ENCODE measurements around the gene SIRT5. TPM values are rescaled to one million over a fixed set of nuclear protein-coding genes. Genes with fewer than 3 reads are reported as not detected.

The SIRT5 gene
- polyA plus RNA-seq, 1 donor from 2014 or later, result 15.9 TPM

- Histone ChIP-seq H3K9me2 (ENCODE audit: insufficient read depth, low read length) (no peaks in the 10 kb centered on the region), H3K9me3 (ENCODE audit: low read length) (no peaks in the 10 kb centered on the region), H3K9ac (ENCODE audit: low read length) (no peak overlapping the region), H3K27me3 (ENCODE audit: insufficient read depth, low read depth, low read length) (no peaks in the 10 kb centered on the region), H3K79me2 (replicated peaks; ENCODE audit: insufficient read depth, low read length) (no peaks in the 10 kb centered on the region), H2AFZ (ENCODE audit: low read depth, low read length) (no peak overlapping the region), H3K36me3 (ENCODE audit: insufficient read depth, low read length) (no peaks in the 10 kb centered on the region), H3K27ac (ENCODE audit: low read length) (no peak overlapping the region), H4K20me1 (ENCODE audit: insufficient read depth) (no peaks in the 10 kb centered on the region), H3K4me2 (ENCODE audit: low read length) (no peak overlapping the region), H3F3A (ENCODE audit: insufficient read depth, low read length, poor library complexity, severe bottlenecking) (no peaks in the 10 kb centered on the region), H3K4me3 (ENCODE audit: low read length) (no peak overlapping the region)
- TF ChIP-seq, protein P1, sequence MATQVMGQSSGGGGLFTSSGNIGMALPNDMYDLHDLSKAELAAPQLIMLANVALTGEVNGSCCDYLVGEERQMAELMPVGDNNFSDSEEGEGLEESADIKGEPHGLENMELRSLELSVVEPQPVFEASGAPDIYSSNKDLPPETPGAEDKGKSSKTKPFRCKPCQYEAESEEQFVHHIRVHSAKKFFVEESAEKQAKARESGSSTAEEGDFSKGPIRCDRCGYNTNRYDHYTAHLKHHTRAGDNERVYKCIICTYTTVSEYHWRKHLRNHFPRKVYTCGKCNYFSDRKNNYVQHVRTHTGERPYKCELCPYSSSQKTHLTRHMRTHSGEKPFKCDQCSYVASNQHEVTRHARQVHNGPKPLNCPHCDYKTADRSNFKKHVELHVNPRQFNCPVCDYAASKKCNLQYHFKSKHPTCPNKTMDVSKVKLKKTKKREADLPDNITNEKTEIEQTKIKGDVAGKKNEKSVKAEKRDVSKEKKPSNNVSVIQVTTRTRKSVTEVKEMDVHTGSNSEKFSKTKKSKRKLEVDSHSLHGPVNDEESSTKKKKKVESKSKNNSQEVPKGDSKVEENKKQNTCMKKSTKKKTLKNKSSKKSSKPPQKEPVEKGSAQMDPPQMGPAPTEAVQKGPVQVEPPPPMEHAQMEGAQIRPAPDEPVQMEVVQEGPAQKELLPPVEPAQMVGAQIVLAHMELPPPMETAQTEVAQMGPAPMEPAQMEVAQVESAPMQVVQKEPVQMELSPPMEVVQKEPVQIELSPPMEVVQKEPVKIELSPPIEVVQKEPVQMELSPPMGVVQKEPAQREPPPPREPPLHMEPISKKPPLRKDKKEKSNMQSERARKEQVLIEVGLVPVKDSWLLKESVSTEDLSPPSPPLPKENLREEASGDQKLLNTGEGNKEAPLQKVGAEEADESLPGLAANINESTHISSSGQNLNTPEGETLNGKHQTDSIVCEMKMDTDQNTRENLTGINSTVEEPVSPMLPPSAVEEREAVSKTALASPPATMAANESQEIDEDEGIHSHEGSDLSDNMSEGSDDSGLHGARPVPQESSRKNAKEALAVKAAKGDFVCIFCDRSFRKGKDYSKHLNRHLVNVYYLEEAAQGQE (IDR thresholded peaks at IDR 0.05; ENCODE audit: borderline replicate concordance), result no peak
- no peak for TF ChIP-seq MXI1 (conservative IDR thresholded peaks at IDR 0.05; ENCODE audit: poor library complexity, severe bottlenecking)
- TF ChIP-seq RAD21 (conservative IDR thresholded peaks at IDR 0.05), result no peak
- no peak for TF ChIP-seq TAF1 (IDR thresholded peaks at IDR 0.05; ENCODE audit: low read depth)
- TF ChIP-seq, protein P2, sequence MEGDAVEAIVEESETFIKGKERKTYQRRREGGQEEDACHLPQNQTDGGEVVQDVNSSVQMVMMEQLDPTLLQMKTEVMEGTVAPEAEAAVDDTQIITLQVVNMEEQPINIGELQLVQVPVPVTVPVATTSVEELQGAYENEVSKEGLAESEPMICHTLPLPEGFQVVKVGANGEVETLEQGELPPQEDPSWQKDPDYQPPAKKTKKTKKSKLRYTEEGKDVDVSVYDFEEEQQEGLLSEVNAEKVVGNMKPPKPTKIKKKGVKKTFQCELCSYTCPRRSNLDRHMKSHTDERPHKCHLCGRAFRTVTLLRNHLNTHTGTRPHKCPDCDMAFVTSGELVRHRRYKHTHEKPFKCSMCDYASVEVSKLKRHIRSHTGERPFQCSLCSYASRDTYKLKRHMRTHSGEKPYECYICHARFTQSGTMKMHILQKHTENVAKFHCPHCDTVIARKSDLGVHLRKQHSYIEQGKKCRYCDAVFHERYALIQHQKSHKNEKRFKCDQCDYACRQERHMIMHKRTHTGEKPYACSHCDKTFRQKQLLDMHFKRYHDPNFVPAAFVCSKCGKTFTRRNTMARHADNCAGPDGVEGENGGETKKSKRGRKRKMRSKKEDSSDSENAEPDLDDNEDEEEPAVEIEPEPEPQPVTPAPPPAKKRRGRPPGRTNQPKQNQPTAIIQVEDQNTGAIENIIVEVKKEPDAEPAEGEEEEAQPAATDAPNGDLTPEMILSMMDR (IDR thresholded peaks at IDR 0.05; ENCODE audit: poor library complexity, severe bottlenecking), result no peak
- no peak for TF ChIP-seq SMC3 (conservative IDR thresholded peaks at IDR 0.05; ENCODE audit: poor library complexity)
- TF ChIP-seq EP300 (conservative IDR thresholded peaks at IDR 0.05; ENCODE audit: poor library complexity, severe bottlenecking), result no peak
- TF ChIP-seq EZH2 (IDR thresholded peaks at IDR 0.05; ENCODE audit: borderline replicate concordance, insufficient read depth, low read length, poor library complexity, severe bottlenecking), result no peak
- no peak for TF ChIP-seq POLR2AphosphoS5 (IDR thresholded peaks at IDR 0.05)
Observed at GRCh38 chr6:13560651-13561044, 13.8 kb upstream of the SIRT5 start.

DNA sequence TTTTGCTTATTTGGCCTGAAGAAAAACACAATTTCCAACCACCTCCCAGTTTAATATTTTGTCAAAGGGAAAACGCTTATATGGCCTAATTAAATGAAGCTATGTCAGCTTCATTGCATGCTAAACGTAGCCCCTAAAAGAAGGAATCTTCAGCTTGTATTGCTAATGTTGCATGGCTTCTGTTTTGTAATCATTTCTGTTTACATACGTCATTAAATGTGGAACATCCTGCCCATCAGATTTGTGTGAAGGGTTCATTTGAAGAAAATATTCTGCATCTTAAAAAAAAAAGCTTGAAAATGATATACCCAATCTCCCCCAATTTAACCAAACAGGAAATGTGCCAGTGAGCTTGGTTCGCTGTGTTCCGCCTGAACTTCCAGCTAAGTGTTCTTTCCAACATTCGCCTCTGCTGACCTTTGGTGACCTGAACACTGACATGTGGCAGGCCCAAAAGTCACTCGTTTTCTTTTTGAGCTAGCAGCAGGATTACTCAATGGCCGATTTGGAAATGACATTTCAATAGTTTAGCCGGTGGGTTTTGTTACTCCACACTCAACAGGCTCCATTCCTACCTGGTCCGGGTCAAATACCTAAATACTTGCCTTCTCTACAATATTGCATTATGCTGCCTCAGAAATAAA lies 12.7 kb upstream of the SIRT5 start:
- Histone ChIP-seq H3K9me2 (ENCODE audit: insufficient read depth, low read length) (no peaks in the 10 kb centered on the region), H3F3A (ENCODE audit: insufficient read depth, low read length, poor library complexity, severe bottlenecking) (no peaks in the 10 kb centered on the region), H3K4me3 (ENCODE audit: low read length) (no peak overlapping the region), H3K36me3 (ENCODE audit: insufficient read depth, low read length) (no peaks in the 10 kb centered on the region), H3K79me2 (replicated peaks; ENCODE audit: insufficient read depth, low read length) (no peaks in the 10 kb centered on the region), H2AFZ (ENCODE audit: low read depth, low read length) (no peak overlapping the region), H3K4me2 (ENCODE audit: low read length) (no peak overlapping the region), H3K27me3 (ENCODE audit: insufficient read depth, low read depth, low read length) (no peaks in the 10 kb centered on the region), H3K9ac (ENCODE audit: low read length) (no peak overlapping the region), H4K20me1 (ENCODE audit: insufficient read depth) (no peaks in the 10 kb centered on the region), H3K9me3 (ENCODE audit: low read length) (no peaks in the 10 kb centered on the region), H3K27ac (ENCODE audit: low read length) (no peak overlapping the region)
- TF ChIP-seq MXI1 (conservative IDR thresholded peaks at IDR 0.05; ENCODE audit: poor library complexity, severe bottlenecking), result no peak
- no peak for TF ChIP-seq POLR2AphosphoS5 (IDR thresholded peaks at IDR 0.05)
- TF ChIP-seq EZH2 (IDR thresholded peaks at IDR 0.05; ENCODE audit: borderline replicate concordance, insufficient read depth, low read length, poor library complexity, severe bottlenecking), result no peak
- no peak for TF ChIP-seq RAD21 (conservative IDR thresholded peaks at IDR 0.05)
- TF ChIP-seq TAF1 (IDR thresholded peaks at IDR 0.05; ENCODE audit: low read depth), result no peak
- TF ChIP-seq, protein P1 (IDR thresholded peaks at IDR 0.05; ENCODE audit: borderline replicate concordance), result no peak

Measured in neural cell (in vitro differentiated cells).